GM23338 (cell line): ENCODE measurements around the gene ZBTB14. TPM values are rescaled to one million over a fixed set of nuclear protein-coding genes. Genes with fewer than 3 reads are reported as not detected.

Source experiments
- ATAC-seq: fragments of 200-7000 bp; cut with Tn5 transposase; 3 replicates; pipeline ENCODE4 v1.9.1; 2020
- DNase-seq: peaks from one replicate; pipeline ENCODE4 v3.0.0-alpha.2; 2015; ENCODE audit warnings: low spot score
- H2AFZ ChIP-seq: fragments of 200-600 bp; sonication (generic); 2 replicates; pipeline ENCODE4 v1.8.0; 2016; ENCODE audit warnings: antibody characterized with exemption, mild to moderate bottlenecking, moderate library complexity
- H3F3A ChIP-seq: fragments of 200-600 bp; sonication (generic); replicated peaks from 2 replicates; pipeline ENCODE4 v1.8.0; 2017; ENCODE audit warnings: antibody characterized with exemption, mixed run types, low read depth
- H3K27ac ChIP-seq: fragments of 200-600 bp; sonication (generic); 2 replicates; pipeline ENCODE4 v1.6.1; 2016; ENCODE audit warnings: low read depth
- H3K27me3 ChIP-seq: fragments of 200-600 bp; sonication (generic); 2 replicates; pipeline ENCODE4 v1.8.0; 2016; ENCODE audit warnings: mild to moderate bottlenecking, mixed run types, moderate library complexity; ENCODE audit not compliant: insufficient read depth
- H3K36me3 ChIP-seq: fragments of 200-600 bp; sonication (generic); 2 replicates; pipeline ENCODE4 v1.8.0; 2016; ENCODE audit warnings: mild to moderate bottlenecking; ENCODE audit not compliant: insufficient read depth
- H3K4me1 ChIP-seq: fragments of 200-600 bp; sonication (generic); 2 replicates; pipeline ENCODE4 v1.8.0; 2016; ENCODE audit warnings: mild to moderate bottlenecking, moderate library complexity; ENCODE audit not compliant: insufficient read depth
- H3K4me2 ChIP-seq: fragments of 200-600 bp; sonication (generic); 2 replicates; pipeline ENCODE4 v1.7.1; 2017; ENCODE audit warnings: mixed run types
- H3K4me3 ChIP-seq: fragments of 200-600 bp; sonication (generic); 2 replicates; pipeline ENCODE4 v1.6.1; 2016; ENCODE audit warnings: mixed run types
- H3K79me2 ChIP-seq: fragments of 200-600 bp; sonication (generic); replicated peaks from 2 replicates; pipeline ENCODE4 v1.8.0; 2017; ENCODE audit warnings: mild to moderate bottlenecking; ENCODE audit not compliant: insufficient read depth
- H3K9me2 ChIP-seq: fragments of 200-600 bp; sonication (generic); 2 replicates; pipeline ENCODE4 v1.8.0; 2017; ENCODE audit not compliant: insufficient read depth
- H4K20me1 ChIP-seq: fragments of 200-600 bp; sonication (generic); replicated peaks from 2 replicates; pipeline ENCODE4 v1.8.0; 2017; ENCODE audit warnings: mild to moderate bottlenecking; ENCODE audit not compliant: insufficient read depth
- H3K27ac Mint-ChIP-seq: 2 replicates; pipeline ENCODE4 v1.8.0; 2020; ENCODE audit warnings: inconsistent platforms, mild to moderate bottlenecking, moderate library complexity, mixed read lengths
- H3K27me3 Mint-ChIP-seq: 3 replicates; pipeline ENCODE4 v1.8.0; 2022; ENCODE audit warnings: low read depth, mild to moderate bottlenecking, moderate library complexity, mixed read lengths, inconsistent platforms; ENCODE audit not compliant: insufficient read depth, poor library complexity
- H3K36me3 Mint-ChIP-seq: 3 replicates; pipeline ENCODE4 v1.8.0; 2021; ENCODE audit warnings: low read depth, mild to moderate bottlenecking, inconsistent platforms, moderate library complexity, mixed read lengths
- H3K4me1 Mint-ChIP-seq: 3 replicates; pipeline ENCODE4 v1.8.0; 2020; ENCODE audit warnings: mild to moderate bottlenecking, inconsistent platforms, mixed read lengths
- H3K4me3 Mint-ChIP-seq: 3 replicates; pipeline ENCODE4 v1.8.0; 2021; ENCODE audit warnings: moderate library complexity, mild to moderate bottlenecking, inconsistent platforms, mixed read lengths
- H3K9me3 Mint-ChIP-seq: 3 replicates; pipeline ENCODE4 v1.8.0; 2020; ENCODE audit warnings: moderate library complexity, mild to moderate bottlenecking, inconsistent platforms, mixed read lengths
- CREB1 ChIP-seq: fragments of 250-450 bp; sonication (Bioruptor Pico); IDR thresholded peaks from 2 replicates; pipeline ENCODE4 v1.5.0; 2020; ENCODE audit warnings: low read depth, mild to moderate bottlenecking, moderate library complexity
- CTCF ChIP-seq, 2 experiments: fragments of 200-600 bp in 1 of 2; sonication (generic) in 1 of 2; conservative IDR thresholded peaks; 2 replicates each; pipeline versions ENCODE4 v1.5.1 to v1.6.1; 2016 to 2017; ENCODE audit warnings: antibody characterized with exemption in 2 of 2, low read depth in 2 of 2, mild to moderate bottlenecking in 2 of 2, moderate library complexity in 1 of 2
- ETS1 ChIP-seq: IDR thresholded peaks from 2 replicates; pipeline ENCODE4 v1.6.1; 2016; ENCODE audit warnings: antibody characterized with exemption
- NANOG ChIP-seq: IDR thresholded peaks from 2 replicates; pipeline ENCODE4 v1.6.1; 2016; ENCODE audit warnings: antibody characterized with exemption, borderline replicate concordance
- POLR2AphosphoS5 ChIP-seq: IDR thresholded peaks from 2 replicates; pipeline ENCODE4 v1.6.1; 2016; ENCODE audit warnings: antibody characterized with exemption, low read depth
- ZNF114 ChIP-seq: fragments of 250-450 bp; sonication (Bioruptor Pico); IDR thresholded peaks from 2 replicates; pipeline ENCODE4 v1.5.0; 2020; ENCODE audit warnings: mild to moderate bottlenecking, moderate library complexity
- ZNF462 ChIP-seq: fragments of 250-450 bp; sonication (Bioruptor Pico); IDR thresholded peaks from 2 replicates; pipeline ENCODE4 v1.5.0; 2020; ENCODE audit warnings: mild to moderate bottlenecking, moderate library complexity
- polyA plus RNA-seq: library from polyadenylated mRNA; unstranded; fragments of >200 nt; fragmentation: Nextera tagmentation; extraction: Ambion mirVana; gene quantifications from 2 replicates; pipeline ENCODE4 v1.2.1, GENCODE V29; 2016
- total RNA-seq: library from RNA; depleted of rRNA; stranded (reverse); fragments of >200 nt; shearing (Covaris generic); gene quantifications from 2 replicates; pipeline ENCODE4 v1.2.3, GENCODE V29; 2014

The ZBTB14 gene
- total and polyA plus RNA-seq, 2 experiments from 2014 or later, result 5.2 to 16.8 TPM

GRCh38 chr18:5268874-5269273, 26.7 kb downstream of the ZBTB14 start:
- TF ChIP-seq CREB1 (CRISPR knock-in tag), result no peak
- TF ChIP-seq CTCF (conservative IDR thresholded peaks at IDR 0.05; ENCODE audit: low read depth in 2 of 2), result no peak
- Mint-ChIP-seq H3K27ac (no peak overlapping the region), H3K4me1 (no peaks in the 10 kb centered on the region), H3K36me3 (peaks cover 18% of the 10 kb centered on the region), H3K4me3 (no peak overlapping the region), H3K9me3 (peaks cover 44% of the 10 kb centered on the region), H3K27me3 (no peaks in the 10 kb centered on the region)
- Histone ChIP-seq H3K36me3 (no peaks in the 10 kb centered on the region), H3F3A (no peaks in the 10 kb centered on the region), H3K4me1 (no peaks in the 10 kb centered on the region), H3K79me2 (no peaks in the 10 kb centered on the region), H3K4me2 (no peak overlapping the region), H3K27me3 (no peaks in the 10 kb centered on the region), H4K20me1 (no peaks in the 10 kb centered on the region), H3K4me3 (no peak overlapping the region), H3K27ac (no peak overlapping the region), H2AFZ (no peak overlapping the region), H3K9me2 (0 out of 2 replicates have a peak, but pooled peaks cover 7% of the 10 kb centered on the region)
- ATAC-seq (no peak), DNase-seq (no peak)

GRCh38 chr18:5266721-5267120, 28.8 kb downstream of the ZBTB14 start:
- Histone ChIP-seq H2AFZ (no peak overlapping the region), H3K27ac (no peak overlapping the region), H3K9me2 (peaks cover 7% of the 10 kb centered on the region; the same call in 1 of the 2 replicates), H3K4me2 (no peak overlapping the region), H4K20me1 (no peaks in the 10 kb centered on the region), H3F3A (no peaks in the 10 kb centered on the region), H3K27me3 (no peaks in the 10 kb centered on the region), H3K4me1 (no peaks in the 10 kb centered on the region), H3K4me3 (no peak overlapping the region), H3K79me2 (no peaks in the 10 kb centered on the region), H3K36me3 (no peaks in the 10 kb centered on the region)
- ATAC-seq, result no peak
- Mint-ChIP-seq H3K4me1 (no peaks in the 10 kb centered on the region), H3K4me3 (no peak overlapping the region), H3K27ac (no peak overlapping the region), H3K36me3 (peaks cover 18% of the 10 kb centered on the region), H3K9me3 (peaks cover 42% of the 10 kb centered on the region), H3K27me3 (no peaks in the 10 kb centered on the region)
- DNase-seq, result no peak
- TF ChIP-seq ZNF462 (CRISPR knock-in tag) (no peak), ZNF114 (no peak), POLR2AphosphoS5 (no peak), ETS1 (no peak), CTCF (conservative IDR thresholded peaks at IDR 0.05; ENCODE audit: low read depth in 2 of 2) (no peak), NANOG (no peak)
